ENCODE results near the gene AKTIP.

The AKTIP gene

DNA sequence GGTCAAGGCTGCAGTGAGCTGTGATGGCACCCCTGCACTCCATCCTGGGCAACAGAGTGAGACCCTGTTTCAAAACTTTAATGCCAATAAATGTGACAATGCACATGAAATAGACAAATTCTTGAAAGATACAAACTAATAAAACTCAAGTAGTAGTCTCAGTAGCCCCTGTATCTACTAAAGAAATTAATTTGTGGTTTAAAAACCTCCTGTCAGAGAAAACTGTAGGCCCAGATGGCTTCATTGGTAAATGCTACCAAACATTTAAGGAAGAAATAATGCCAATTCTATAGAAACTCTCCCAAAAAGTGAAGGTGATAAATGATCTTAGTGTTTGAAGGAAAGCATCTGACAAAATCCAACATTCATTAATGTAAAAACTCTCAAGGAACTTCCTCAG, 16.8 kb downstream of the AKTIP start:
- H3K4me2 ChIP-seq (ENCODE audit: low read length) = no peak overlapping the region
- no peak overlapping the region for H3K27ac ChIP-seq (ENCODE audit: low read depth, low read length)
- H3K9me2 ChIP-seq (replicated peaks; ENCODE audit: control insufficient read depth, low read length) = no peaks in the 10 kb centered on the region
- no peak for TF ChIP-seq CTCF (IDR thresholded peaks at IDR 0.05; ENCODE audit: low read depth, low read length, poor library complexity, severe bottlenecking)
- no peak for TF ChIP-seq EZH2phosphoT487 (IDR thresholded peaks at IDR 0.05; ENCODE audit: borderline replicate concordance, low read length)
- H3K4me3 ChIP-seq (ENCODE audit: low read length) = no peak overlapping the region
- no peaks in the 10 kb centered on the region for H4K20me1 ChIP-seq (ENCODE audit: control insufficient read depth, insufficient read depth, low read depth, low read length)
- no peaks in the 10 kb centered on the region for H3K79me2 ChIP-seq (ENCODE audit: control insufficient read depth, low read length)
- H3F3A ChIP-seq (ENCODE audit: control insufficient read depth, insufficient read depth) = no peaks in the 10 kb centered on the region
- H3K36me3 ChIP-seq (ENCODE audit: control insufficient read depth, low read length) = peaks cover 68% of the 10 kb centered on the region
- H3K9me3 ChIP-seq (ENCODE audit: control insufficient read depth, insufficient read depth, low read length) = peaks cover 6% of the 10 kb centered on the region; the same call in 1 of the 2 replicates
- H3K4me1 ChIP-seq (ENCODE audit: control insufficient read depth, low read length) = no peaks in the 10 kb centered on the region
- H3K27me3 ChIP-seq (ENCODE audit: control insufficient read depth, low read length) = no peaks in the 10 kb centered on the region

DNA sequence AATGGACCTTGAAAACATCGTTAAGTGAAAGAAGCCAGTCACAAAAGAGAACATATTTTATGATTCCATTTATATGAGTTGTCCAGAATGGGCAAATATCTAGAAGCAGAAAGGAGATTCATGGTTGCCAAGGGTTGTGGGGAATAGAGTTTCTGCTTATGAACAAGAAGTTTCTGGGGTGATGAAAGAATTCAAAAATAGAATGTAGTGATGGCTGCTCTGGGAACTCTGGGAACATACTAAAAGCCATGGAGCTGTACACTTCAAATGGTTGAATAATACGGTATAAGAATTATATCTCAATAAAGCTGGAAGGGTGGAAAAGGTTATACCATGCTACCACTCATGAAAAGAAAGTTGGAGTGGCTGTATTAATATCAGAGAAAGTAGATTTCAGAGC, 18.5 kb downstream of the AKTIP start:
- Histone ChIP-seq H3K27me3 (ENCODE audit: control insufficient read depth, low read length) (no peaks in the 10 kb centered on the region), H4K20me1 (ENCODE audit: control insufficient read depth, insufficient read depth, low read depth, low read length) (no peaks in the 10 kb centered on the region), H3K36me3 (ENCODE audit: control insufficient read depth, low read length) (peaks cover 73% of the 10 kb centered on the region), H3F3A (ENCODE audit: control insufficient read depth, insufficient read depth) (no peaks in the 10 kb centered on the region), H3K79me2 (ENCODE audit: control insufficient read depth, low read length) (no peaks in the 10 kb centered on the region), H3K4me2 (ENCODE audit: low read length) (no peak overlapping the region), H3K4me1 (ENCODE audit: control insufficient read depth, low read length) (no peaks in the 10 kb centered on the region), H3K4me3 (ENCODE audit: low read length) (no peak overlapping the region), H3K9me2 (replicated peaks; ENCODE audit: control insufficient read depth, low read length) (no peaks in the 10 kb centered on the region), H3K9me3 (ENCODE audit: control insufficient read depth, insufficient read depth, low read length) (peaks cover 6% of the 10 kb centered on the region; the same call in 1 of the 2 replicates), H3K27ac (ENCODE audit: low read depth, low read length) (no peak overlapping the region)
- no peak for TF ChIP-seq CTCF (IDR thresholded peaks at IDR 0.05; ENCODE audit: low read depth, low read length, poor library complexity, severe bottlenecking)
- TF ChIP-seq EZH2phosphoT487 (IDR thresholded peaks at IDR 0.05; ENCODE audit: borderline replicate concordance, low read length) = no peak

- H3K36me3 ChIP-seq (ENCODE audit: control insufficient read depth, low read length) = peaks cover 92% of the 10 kb centered on the region
- no peak for TF ChIP-seq CTCF (IDR thresholded peaks at IDR 0.05; ENCODE audit: low read depth, low read length, poor library complexity, severe bottlenecking)
These were observed 20.9 kb downstream of the AKTIP start for GRCh38 chr16:53482123-53482522.

DNA sequence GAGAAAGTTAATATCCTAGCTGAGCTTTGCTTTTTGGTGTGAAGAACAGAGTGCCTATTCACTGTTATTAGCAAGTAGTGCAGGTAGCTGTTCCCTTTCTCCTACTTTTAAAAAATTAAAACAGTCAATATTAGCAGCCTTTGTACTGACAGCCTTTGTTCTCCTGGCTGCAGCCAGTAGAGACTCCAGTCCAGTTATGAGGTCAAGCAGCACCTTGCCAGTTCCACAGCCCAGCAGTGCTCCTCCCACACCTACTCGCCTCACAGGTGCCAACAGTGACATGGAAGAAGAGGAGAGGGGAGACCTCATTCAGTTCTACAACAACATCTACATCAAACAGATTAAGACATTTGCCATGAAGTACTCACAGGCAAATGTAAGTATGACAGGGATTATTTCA, 22.6 kb downstream of the AKTIP start:
- Histone ChIP-seq H3K79me2 (ENCODE audit: control insufficient read depth, low read length) (no peaks in the 10 kb centered on the region), H3K9me3 (ENCODE audit: control insufficient read depth, insufficient read depth, low read length) (no peaks in the 10 kb centered on the region), H3F3A (ENCODE audit: control insufficient read depth, insufficient read depth) (no peaks in the 10 kb centered on the region), H3K4me2 (ENCODE audit: low read length) (no peak overlapping the region), H3K36me3 (ENCODE audit: control insufficient read depth, low read length) (peaks cover 90% of the 10 kb centered on the region), H3K9me2 (replicated peaks; ENCODE audit: control insufficient read depth, low read length) (no peaks in the 10 kb centered on the region), H3K4me3 (ENCODE audit: low read length) (no peak overlapping the region), H3K27me3 (ENCODE audit: control insufficient read depth, low read length) (no peaks in the 10 kb centered on the region), H3K27ac (ENCODE audit: low read depth, low read length) (no peak overlapping the region), H4K20me1 (ENCODE audit: control insufficient read depth, insufficient read depth, low read depth, low read length) (no peaks in the 10 kb centered on the region), H3K4me1 (ENCODE audit: control insufficient read depth, low read length) (no peaks in the 10 kb centered on the region)
- TF ChIP-seq CTCF (IDR thresholded peaks at IDR 0.05; ENCODE audit: low read depth, low read length, poor library complexity, severe bottlenecking) (no peak), EZH2phosphoT487 (IDR thresholded peaks at IDR 0.05; ENCODE audit: borderline replicate concordance, low read length) (no peak)

More at GRCh38 chr16:53482123-53482522, 20.9 kb downstream of the AKTIP start:
- Histone ChIP-seq H3K27me3 (ENCODE audit: control insufficient read depth, low read length) (no peaks in the 10 kb centered on the region), H3K4me3 (ENCODE audit: low read length) (no peak overlapping the region), H3K79me2 (ENCODE audit: control insufficient read depth, low read length) (no peaks in the 10 kb centered on the region), H3K27ac (ENCODE audit: low read depth, low read length) (no peak overlapping the region), H3K9me2 (replicated peaks; ENCODE audit: control insufficient read depth, low read length) (no peaks in the 10 kb centered on the region), H3K4me2 (ENCODE audit: low read length) (no peak overlapping the region), H3K4me1 (ENCODE audit: control insufficient read depth, low read length) (no peaks in the 10 kb centered on the region), H3F3A (ENCODE audit: control insufficient read depth, insufficient read depth) (no peaks in the 10 kb centered on the region), H3K9me3 (ENCODE audit: control insufficient read depth, insufficient read depth, low read length) (peaks cover 6% of the 10 kb centered on the region; the same call in 1 of the 2 replicates), H4K20me1 (ENCODE audit: control insufficient read depth, insufficient read depth, low read depth, low read length) (no peaks in the 10 kb centered on the region)

Measured in DOHH2 (cell line).